ENCODE data around the gene DRAM1. TPM values are rescaled to one million over a fixed set of nuclear protein-coding genes. Genes with fewer than 3 reads are reported as not detected.
"Not testable (repeated sequence)": the region's sequence is repeated elsewhere in the genome, so short reads cannot be mapped to it uniquely, and the experiment has no call there.

The DRAM1 gene
- total RNA-seq, 1 donor from 2014 or later: 17.4 TPM

DNA sequence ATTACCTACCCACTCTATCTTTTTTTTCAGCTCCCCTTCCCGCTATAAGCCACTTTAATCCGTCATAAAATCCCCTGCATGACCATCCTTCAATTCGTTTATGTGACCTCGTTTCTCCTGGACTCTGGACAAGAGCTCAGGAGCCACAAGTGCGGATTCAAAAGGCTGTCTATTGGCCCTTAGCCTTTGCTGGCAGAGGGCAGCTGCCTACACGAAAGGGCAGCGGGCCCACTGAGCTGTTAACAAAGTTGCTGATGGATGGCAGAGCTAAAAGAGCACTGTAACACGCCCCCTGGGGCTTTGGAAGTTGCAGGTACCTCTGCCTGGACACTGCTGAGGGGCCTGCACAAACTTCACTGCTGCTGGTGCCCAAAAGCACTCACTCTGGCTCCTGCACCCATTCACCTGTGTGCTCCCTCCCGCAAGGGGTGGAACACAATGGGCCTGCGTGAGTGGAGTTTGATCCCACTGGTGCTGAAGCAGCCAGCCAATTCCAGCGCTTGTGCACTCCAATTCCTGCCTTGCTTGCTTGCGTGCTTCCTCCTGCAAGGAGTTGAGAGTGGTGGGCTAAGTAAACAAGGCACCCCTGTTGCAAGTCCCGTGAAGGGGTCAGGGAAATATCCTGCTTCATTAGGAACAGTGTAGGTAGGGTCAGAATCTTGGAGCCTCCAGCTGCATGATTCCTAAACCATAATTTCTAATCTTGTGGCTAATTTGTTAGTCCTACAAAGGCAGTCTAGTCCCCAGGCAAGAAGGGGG lies 10.6 kb upstream of the DRAM1 start:
- TF ChIP-seq, protein P1, sequence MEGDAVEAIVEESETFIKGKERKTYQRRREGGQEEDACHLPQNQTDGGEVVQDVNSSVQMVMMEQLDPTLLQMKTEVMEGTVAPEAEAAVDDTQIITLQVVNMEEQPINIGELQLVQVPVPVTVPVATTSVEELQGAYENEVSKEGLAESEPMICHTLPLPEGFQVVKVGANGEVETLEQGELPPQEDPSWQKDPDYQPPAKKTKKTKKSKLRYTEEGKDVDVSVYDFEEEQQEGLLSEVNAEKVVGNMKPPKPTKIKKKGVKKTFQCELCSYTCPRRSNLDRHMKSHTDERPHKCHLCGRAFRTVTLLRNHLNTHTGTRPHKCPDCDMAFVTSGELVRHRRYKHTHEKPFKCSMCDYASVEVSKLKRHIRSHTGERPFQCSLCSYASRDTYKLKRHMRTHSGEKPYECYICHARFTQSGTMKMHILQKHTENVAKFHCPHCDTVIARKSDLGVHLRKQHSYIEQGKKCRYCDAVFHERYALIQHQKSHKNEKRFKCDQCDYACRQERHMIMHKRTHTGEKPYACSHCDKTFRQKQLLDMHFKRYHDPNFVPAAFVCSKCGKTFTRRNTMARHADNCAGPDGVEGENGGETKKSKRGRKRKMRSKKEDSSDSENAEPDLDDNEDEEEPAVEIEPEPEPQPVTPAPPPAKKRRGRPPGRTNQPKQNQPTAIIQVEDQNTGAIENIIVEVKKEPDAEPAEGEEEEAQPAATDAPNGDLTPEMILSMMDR (IDR thresholded peaks at IDR 0.05; ENCODE audit: unreplicated experiment): no peak
- Mint-ChIP-seq H3K9me3 (peaks cover 8% of the 10 kb centered on the region), H3K4me1 (peaks cover 5% of the 10 kb centered on the region), H3K27me3 (ENCODE audit: low read depth) (no peaks in the 10 kb centered on the region), H3K27ac (no peak overlapping the region), H3K4me3 (no peak overlapping the region), H3K36me3 (peaks cover 2% of the 10 kb centered on the region)
- DNase-seq (ENCODE audit: low spot score in 2 of 2, unreplicated experiment in 2 of 2): no peak

DNA sequence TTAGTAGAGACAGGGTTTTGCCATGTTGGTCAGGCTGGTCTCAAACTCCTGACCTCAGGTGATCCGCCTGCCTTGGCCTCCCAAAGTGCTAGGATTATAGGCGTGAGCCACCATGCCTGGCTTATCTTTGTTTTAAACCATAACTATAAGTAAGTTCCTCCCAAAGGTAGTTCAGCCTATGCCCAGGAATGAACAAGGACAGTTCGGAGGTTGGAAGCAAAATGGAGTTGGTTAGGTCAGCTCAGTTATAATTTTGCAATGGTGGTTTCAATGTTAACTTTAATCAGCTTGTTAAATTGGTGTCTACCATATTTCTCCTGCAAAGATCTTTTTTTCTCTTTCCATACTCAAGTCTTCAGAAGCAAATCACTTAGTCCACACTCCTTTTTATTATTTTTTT lies 9.8 kb upstream of the DRAM1 start:
- H3K4me1 Mint-ChIP-seq; DNase-seq (ENCODE audit: low spot score in 2 of 2, unreplicated experiment in 2 of 2); H3K27ac Mint-ChIP-seq; H3K4me3 Mint-ChIP-seq; H3K9me3 Mint-ChIP-seq; H3K27me3 Mint-ChIP-seq (ENCODE audit: low read depth); H3K36me3 Mint-ChIP-seq: not testable (repeated sequence)

DNA sequence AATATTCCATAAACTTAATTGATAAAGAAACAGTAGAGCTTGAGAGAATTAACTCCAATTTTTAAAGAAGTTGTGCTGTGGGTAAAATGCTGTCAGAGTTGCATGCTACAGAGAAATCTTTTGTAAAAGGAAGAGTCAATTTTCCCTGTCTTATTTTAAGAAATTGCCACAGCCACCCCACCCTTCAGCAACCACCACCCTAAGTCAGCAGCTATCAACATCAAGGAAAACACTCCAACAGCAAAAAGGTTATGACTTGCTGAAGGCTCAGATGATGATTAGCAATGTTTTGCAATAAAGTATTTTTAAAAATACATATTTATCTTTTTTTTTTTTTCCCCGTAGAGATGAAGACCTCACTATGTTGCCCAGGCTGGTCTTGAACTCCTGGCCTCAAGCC lies 6.5 kb upstream of the DRAM1 start:
- no peak for DNase-seq (ENCODE audit: low spot score in 2 of 2, unreplicated experiment in 2 of 2)
- TF ChIP-seq, protein P1 (IDR thresholded peaks at IDR 0.05; ENCODE audit: unreplicated experiment): no peak
- H3K4me3 Mint-ChIP-seq: no peak overlapping the region
- H3K27ac Mint-ChIP-seq: no peak overlapping the region
- peaks cover 2% of the 10 kb centered on the region for H3K4me1 Mint-ChIP-seq
- no peaks in the 10 kb centered on the region for H3K9me3 Mint-ChIP-seq
- H3K36me3 Mint-ChIP-seq: peaks cover 2% of the 10 kb centered on the region
- H3K27me3 Mint-ChIP-seq (ENCODE audit: low read depth): no peaks in the 10 kb centered on the region

DNA sequence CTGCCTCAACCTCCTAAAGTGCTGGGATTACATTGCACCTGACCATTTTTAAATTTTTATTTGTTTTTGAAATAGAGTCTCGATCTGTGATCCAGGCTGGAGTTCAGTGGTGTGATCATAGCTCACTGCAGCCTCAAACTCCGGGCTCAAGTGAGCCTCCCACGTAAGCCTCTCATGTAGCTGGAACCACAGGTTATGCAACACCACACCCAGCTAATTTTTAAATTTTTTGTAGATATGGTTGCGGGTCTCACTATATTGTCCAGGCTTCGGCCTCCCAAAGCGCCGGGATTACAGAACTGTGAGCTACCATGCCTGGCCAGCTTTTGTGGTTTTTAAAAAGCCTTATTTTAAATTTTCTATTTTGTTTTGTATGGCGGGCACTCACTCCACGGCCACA lies 2.2 kb upstream of the DRAM1 start:
- no peak overlapping the region for H3K4me3 Mint-ChIP-seq
- H3K27me3 Mint-ChIP-seq (ENCODE audit: low read depth): no peaks in the 10 kb centered on the region
- H3K9me3 Mint-ChIP-seq: no peaks in the 10 kb centered on the region
- peak overlapping the region; percentile 56 for H3K27ac Mint-ChIP-seq
- H3K4me1 Mint-ChIP-seq: peaks cover 12% of the 10 kb centered on the region
- TF ChIP-seq, protein P1 (IDR thresholded peaks at IDR 0.05; ENCODE audit: unreplicated experiment): no peak
- H3K36me3 Mint-ChIP-seq: peaks cover 3% of the 10 kb centered on the region
- no peak for DNase-seq (ENCODE audit: low spot score in 2 of 2, unreplicated experiment in 2 of 2)

DNA sequence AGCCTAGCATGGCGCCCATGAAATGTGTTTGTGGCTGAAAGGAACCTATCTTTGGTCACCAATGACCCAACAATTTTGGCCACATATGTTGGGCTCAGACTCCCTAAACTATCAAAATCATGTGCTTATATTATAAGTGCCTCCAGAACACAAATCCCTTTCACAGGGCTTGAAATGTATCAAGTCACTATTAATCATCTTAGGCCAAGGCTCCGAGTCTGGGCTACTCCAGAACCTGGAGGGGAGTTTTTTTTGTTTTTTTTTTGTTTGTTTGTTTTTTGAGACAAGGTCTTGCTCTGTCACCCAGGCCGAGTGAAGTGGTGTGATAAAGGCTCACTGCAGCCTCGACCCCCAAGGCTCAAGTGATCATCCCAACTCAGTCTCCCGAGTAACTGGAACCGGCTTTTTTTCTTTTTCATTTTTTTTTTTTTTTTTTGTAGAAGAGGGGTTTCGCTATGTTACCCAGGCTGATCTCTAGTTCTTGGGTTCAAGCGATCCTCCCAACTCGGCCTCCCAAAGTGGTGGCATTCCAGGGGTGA lies 989 bp upstream of the DRAM1 start:
- no peak for DNase-seq (ENCODE audit: low spot score in 2 of 2, unreplicated experiment in 2 of 2)
- Mint-ChIP-seq H3K9me3 (no peaks in the 10 kb centered on the region), H3K27ac (peak overlapping the region; percentile 85), H3K36me3 (peaks cover 3% of the 10 kb centered on the region), H3K4me3 (peak overlapping the region; percentile 84), H3K27me3 (ENCODE audit: low read depth) (no peaks in the 10 kb centered on the region), H3K4me1 (peaks cover 12% of the 10 kb centered on the region)
- TF ChIP-seq, protein P1 (IDR thresholded peaks at IDR 0.05; ENCODE audit: unreplicated experiment): no peak

DNA sequence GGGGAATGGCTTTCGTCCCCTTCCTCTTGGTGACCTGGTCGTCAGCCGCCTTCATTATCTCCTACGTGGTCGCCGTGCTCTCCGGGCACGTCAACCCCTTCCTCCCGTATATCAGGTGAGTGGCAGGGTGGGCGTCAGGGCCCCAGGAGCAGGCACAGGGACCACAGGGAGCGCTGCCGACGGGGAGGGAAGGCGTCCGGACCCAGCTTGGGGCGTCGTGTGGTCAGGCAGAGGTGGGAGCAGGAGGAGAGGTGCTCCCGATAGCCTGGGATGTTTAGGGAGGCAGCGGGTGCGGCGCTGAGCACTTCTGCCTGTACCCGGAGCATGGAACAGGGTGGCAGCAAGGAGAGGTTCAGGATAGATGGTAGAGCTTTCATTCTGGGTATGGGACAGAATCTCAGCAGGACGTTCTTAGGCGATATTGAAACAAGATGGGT lies 444 bp downstream of the DRAM1 start:
- peaks cover 12% of the 10 kb centered on the region for H3K4me1 Mint-ChIP-seq
- H3K4me3 Mint-ChIP-seq: peak overlapping the region; percentile 84
- H3K27ac Mint-ChIP-seq: peak overlapping the region; percentile 95
- no peaks in the 10 kb centered on the region for H3K9me3 Mint-ChIP-seq
- TF ChIP-seq, protein P1 (IDR thresholded peaks at IDR 0.05; ENCODE audit: unreplicated experiment): no peak
- H3K36me3 Mint-ChIP-seq: peaks cover 6% of the 10 kb centered on the region
- H3K27me3 Mint-ChIP-seq (ENCODE audit: low read depth): no peaks in the 10 kb centered on the region
- no peak for DNase-seq (ENCODE audit: low spot score in 2 of 2, unreplicated experiment in 2 of 2)
